Adrenal gland (tissue), 5 donors: ENCODE data around the gene TPRG1.

Experiments
- CTCF ChIP-seq, 6 experiments: fragments of 450-650 bp in 4 of 6; fragments of 200-600 bp in 2 of 6; sonication (generic) in 1 of 6; IDR thresholded peaks; 1 replicate in 5 of 6; 2 replicates in 1 of 6; pipeline versions ENCODE4 v1.5.1 to v1.8.0; 2016 to 2021; ENCODE audit warnings: antibody characterized with exemption in 6 of 6, mild to moderate bottlenecking in 2 of 6, moderate library complexity in 1 of 6
- POLR2A ChIP-seq, 2 donors: fragments of 450-650 bp; IDR thresholded peaks; one replicate each; pipeline ENCODE4 v1.6.1; 2017; ENCODE audit warnings: antibody characterized with exemption in 2 of 2, mild to moderate bottlenecking in 2 of 2, moderate library complexity in 1 of 2
- donor health status: DM: no; HTN: no; CAD: no.

GRCh38 chr3:189258261-189258660, 86.5 kb downstream of the TPRG1 start:
- TF ChIP-seq CTCF (IDR thresholded peaks at IDR 0.05) = no peak
- no peak for TF ChIP-seq POLR2A (IDR thresholded peaks at IDR 0.05)
